Keratinocyte (primary cell): ENCODE results near the gene TGFBI.

Experiments
- CTCF ChIP-seq, 3 experiments: IDR thresholded peaks in 1 of 3; conservative IDR thresholded peaks in 1 of 3; optimal IDR thresholded peaks in 1 of 3; 2 replicates in 2 of 3; 3 replicates in 1 of 3; pipeline versions ENCODE3 to v1.5.1; 2011; ENCODE audit warnings: low read length in 3 of 3, mild to moderate bottlenecking in 3 of 3, moderate library complexity in 2 of 3, control low read depth in 1 of 3, inconsistent platforms in 1 of 3; ENCODE audit not compliant: insufficient read depth in 2 of 3; ENCODE audit errors: extremely low read depth in 1 of 3
- EZH2 ChIP-seq: IDR thresholded peaks from one replicate; pipeline ENCODE4 v1.6.1; 2012; ENCODE audit warnings: inconsistent platforms, mild to moderate bottlenecking, low read length, moderate library complexity

DNA sequence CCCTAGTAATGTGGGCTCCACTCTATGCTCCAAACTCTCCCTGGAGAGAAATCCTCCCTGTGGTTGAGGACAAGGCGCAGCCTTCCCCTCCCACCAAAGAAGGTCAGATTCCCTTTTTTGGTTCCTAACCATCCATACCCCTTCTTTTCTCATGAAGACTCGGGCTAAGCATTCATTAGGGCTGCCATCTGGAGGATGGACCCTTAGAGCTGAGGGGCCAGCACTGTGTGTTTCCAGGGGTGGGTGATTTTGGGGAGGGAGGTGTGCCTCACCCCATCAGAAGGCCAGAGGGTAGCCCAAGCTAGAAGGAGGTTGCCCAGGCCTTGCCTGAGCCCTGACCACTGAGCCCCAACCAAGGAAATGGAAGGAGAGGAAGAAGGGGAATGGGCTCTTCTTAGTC lies 36.8 kb downstream of the TGFBI start:
- TF ChIP-seq CTCF (optimal IDR thresholded peaks at IDR 0.05 in 1 of 3, IDR thresholded peaks at IDR 0.05 in 1 of 3, conservative IDR thresholded peaks at IDR 0.05 in 1 of 3; ENCODE audit: extremely low read depth in 1 of 3, insufficient read depth in 2 of 3, low read length in 3 of 3), result no peak
- no peak for TF ChIP-seq EZH2
